Epidermal melanocyte (primary cell): ENCODE measurements around the gene SNAP25.

Experiments used
- DNase-seq: peaks from one replicate; pipeline ENCODE4 v3.0.0; 2011; ENCODE audit warnings: low spot score; ENCODE audit not compliant: insufficient read length

SNAP25 gene

DNA sequence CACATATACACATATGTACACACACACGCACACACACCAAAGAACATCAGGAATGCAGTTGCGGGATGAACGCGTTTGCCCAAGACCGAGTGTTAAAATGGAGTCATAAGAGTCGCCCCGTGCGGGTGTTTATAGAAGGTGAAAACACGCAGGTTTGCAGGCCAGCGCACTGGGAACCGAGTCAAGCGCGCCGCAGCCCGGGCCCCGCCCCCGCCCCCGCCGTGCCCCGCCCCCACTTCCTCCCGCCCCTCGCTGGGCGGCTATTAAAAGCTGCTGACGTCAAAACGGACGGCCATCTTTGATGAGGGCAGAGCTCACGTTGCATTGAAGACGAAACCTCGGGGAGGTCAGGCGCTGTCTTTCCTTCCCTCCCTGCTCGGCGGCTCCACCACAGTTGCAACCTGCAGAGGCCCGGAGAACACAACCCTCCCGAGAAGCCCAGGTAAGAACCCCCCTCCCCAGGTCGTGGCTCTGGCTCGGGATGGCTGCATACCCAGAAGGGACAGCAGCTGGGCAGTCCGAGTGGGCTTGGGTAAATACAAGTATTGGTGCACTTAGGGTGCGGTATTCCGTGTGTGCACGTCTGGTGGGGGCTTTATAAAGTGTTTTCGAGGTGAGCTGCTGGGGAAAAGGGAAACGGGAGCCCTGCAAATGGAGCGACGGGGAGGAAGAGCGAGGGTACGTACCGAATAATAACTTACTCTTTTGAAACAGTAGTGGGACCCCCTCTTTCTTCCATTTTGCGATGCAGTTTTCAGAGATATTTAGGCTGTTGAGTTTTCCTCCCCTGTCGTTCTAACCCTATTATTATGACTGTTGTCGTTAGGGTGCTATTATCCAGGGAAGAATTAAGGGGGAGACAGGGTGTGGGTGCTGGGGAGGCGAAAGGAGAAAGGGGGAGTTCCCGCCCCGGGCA is at the start of gene SNAP25:
Gene SNAP25, plus strand, starts transcription at position 295 of the 916 bp plus-strand sequence. CDS start 56,662 bp downstream, outside the sequence.
- DNase-seq, result no peak

- no peak for DNase-seq
Observed at GRCh38 chr20:10169752-10170151, 48.9 kb upstream of the SNAP25 start.

GRCh38 chr20:10170261-10170660 is 48.4 kb upstream of the SNAP25 start:
- no peak for DNase-seq

DNA sequence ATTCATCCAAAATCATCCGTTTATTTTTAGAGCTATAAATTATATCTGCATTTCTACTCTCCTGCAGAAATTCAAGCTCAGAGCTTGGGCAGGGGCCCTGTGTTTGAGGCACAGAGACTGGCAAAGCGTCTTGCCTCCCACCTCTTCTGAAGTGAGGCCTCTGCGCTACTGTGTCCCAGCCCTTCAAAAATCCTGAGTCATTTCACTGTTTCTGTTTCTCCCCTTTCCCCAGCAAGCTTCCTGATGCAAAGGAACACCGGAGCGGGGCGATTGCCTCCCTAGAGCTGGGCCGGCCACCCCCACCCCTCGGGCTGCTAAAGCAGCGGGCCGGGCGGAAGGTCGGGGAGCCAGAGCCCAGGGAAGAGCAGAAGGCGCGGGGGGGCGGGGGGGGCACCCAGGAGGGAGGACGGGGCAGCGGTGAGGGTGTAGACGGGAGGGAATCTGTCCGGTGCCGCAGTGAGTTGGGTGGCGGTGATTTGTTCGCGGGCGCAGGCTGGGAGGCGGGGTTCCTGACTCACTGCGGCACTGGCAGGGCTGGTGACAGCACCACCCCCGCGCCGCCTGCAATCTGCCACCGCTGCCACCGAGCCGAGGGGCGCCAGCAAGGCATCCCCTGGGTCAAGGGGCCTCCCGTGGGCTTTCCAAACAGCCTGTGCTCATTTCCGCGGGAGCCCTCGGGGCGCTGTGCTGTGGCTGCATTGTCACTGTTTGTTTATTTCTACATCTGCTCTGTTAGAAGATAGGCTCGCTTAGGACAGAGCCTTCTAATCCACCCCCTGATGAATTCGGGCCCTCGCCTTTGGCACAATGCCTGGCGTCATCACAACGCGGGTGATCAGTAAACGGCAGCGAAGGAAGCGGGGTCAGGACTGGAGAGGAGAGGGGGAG is 46.5 kb upstream of the SNAP25 start:
- DNase-seq, result no peak

- no peak for DNase-seq
Observed at GRCh38 chr20:10172998-10173655, 45.5 kb upstream of the SNAP25 start.

DNA sequence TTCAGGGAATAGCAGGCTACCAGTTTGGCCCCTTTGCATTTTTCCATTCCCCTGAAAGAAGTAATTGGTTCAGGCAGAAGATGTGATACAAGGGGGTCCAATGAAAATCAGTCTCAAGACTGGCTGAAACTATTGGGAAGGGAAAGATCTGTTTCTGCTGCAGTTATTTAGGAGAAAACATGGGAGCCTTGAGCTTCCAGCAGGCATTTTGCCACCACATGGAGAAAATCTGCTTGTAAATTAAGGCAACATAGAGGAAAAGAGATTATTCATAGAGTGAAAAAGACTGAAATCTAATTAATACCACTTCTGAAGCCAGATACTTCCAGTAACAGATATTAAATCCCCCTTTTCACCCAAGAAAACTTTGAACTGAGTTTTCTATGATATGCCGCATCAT is 44.2 kb upstream of the SNAP25 start:
- no peak for DNase-seq

- no peak for DNase-seq
Observed at GRCh38 chr20:10177326-10177725, 41.3 kb upstream of the SNAP25 start.

- no peak for DNase-seq
Observed at GRCh38 chr20:10178091-10178490, 40.5 kb upstream of the SNAP25 start.

- no peak for DNase-seq
Observed at GRCh38 chr20:10178727-10179313, 39.8 kb upstream of the SNAP25 start.

DNA sequence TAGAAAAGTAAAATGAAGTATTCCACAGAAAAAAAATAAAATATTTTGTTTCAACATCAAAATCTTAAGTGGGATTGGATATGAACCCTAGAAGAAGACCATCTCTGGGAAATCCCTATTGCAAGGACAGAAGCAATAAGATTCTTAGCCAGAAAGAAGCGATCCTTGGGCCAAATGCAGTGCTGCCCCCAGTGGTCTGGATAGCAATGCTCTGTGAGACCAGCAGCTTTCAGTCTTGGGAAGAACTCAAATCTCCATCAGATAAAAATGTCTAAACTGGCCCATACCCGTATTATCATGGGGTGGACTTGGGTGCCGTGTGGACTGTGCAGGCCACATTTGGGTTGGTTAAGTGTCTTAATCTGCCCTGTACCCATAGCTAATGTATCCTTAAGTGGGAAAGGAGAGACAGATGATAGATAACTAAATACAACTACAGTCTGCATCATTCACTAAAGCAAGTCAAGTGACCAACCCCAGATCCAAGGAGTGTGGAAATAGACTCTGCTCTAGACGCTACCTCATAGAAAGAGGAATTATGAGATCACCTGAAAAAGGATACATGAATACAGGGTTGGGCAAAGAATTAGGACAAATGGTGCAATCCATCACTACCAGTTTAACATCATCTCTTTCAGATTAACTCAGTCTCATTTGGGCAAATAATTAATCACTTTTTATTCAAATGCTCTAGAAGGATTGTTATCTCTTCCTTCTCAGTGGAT is 38.9 kb upstream of the SNAP25 start:
- no peak for DNase-seq

GRCh38 chr20:10180651-10181235 is 37.9 kb upstream of the SNAP25 start:
- no peak for DNase-seq

DNA sequence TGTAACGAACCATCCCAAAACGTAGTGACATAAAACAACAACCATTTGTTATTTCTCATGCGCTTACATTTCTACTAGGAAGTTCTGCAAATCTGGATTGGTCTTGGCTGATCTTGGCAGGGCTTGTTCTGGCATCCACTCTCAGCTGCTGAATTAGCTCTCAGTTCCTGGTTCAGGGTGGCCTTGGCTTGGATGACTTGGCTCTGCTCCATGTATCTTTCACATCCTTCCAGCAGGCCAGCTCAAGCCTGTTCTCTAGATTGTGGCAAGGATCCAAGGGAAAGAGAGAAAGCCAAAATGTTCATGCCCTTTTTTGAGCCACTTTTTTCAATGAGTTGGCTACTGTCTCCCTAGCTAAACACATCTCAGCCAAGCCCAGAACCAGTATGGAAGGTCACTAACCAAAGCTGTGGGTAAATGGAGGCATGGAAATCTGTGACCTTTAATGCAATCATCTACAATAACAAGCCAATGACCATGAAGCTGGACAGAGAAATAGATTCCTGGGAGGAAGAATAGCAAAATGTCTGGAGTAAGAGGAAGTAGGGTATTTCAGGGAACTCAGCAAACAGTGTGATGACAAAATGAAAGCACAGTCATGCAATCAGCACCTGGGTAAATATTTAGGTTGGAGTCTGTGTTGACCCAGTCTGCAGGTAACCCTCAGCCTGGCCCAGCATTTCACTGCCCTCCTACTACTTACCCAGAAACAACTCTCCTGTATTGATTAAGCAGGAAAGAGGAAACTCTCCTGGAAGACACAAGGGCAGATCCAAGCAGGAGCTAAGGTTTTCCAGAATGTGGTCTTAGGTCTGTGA is 32.7 kb upstream of the SNAP25 start:
- DNase-seq, result no peak

DNA sequence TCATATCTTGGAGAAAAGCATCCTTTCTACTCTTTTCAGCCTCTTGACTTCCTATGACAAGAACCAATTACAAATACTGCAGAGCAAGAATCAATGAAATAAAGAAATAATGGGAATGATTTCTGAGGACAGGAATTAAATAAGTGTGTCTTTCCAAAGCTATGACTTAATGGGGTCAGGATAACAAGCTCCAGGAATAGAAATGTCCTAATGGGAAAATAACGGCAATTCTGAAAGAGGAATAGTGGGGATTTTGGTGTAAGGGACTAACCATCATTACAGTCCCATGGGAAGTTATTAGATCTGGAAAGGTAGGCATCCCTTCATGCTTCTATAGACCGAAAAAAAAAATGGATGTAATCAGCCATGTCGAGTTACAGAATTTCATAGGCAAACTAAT is 28.2 kb upstream of the SNAP25 start:
- DNase-seq, result no peak

DNA sequence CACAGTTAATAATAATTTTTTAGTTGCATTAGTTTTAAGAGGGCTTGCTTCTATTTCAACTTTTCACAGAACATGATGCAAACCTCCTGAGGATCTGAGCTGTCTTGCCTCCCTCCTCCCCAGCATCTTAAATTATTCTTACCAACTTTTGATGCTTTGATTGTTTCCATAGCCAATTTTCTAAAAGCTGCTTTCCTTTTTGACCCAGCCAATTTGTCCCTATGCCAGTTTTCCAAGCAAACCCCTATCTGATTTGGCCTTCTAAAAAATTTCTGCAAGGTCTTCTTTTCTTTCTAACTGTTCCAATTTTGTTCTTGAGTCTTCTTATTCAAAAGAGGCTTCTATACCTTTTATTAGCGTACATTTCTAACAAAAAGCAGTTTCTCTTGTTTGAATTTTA is 26.5 kb upstream of the SNAP25 start:
- no peak for DNase-seq

GRCh38 chr20:10194166-10194565 is 24.5 kb upstream of the SNAP25 start:
- DNase-seq, result no peak

- DNase-seq, result no peak
Observed at GRCh38 chr20:10200330-10200729, 18.3 kb upstream of the SNAP25 start.

DNA sequence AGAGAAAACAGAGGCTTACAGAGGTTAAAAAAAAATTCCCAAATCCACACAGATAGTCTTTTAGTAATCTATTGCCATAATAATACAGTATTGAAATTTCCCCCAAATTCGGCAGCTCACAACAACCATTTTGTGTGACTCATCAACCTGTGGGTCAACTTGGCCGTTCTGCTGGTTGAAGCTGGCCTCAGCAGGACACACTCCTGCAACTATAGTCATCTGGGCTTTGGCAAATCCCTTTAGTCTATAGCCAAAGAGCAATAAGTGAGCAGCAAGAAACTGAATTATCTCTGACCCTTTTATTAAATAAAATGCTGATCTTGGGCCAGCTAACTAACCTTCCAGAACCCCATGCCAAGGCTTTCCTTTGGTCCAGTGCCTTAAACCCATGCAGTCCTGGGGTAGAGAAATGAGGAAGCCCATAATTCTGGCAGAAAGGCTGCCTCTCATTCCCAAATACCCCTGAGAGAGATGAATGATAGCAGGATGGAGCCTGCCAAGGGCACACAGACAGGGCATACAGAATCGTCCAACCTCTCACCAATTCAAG is 17.2 kb upstream of the SNAP25 start:
- no peak for DNase-seq

- no peak for DNase-seq
Observed at GRCh38 chr20:10209091-10209490, 9.5 kb upstream of the SNAP25 start.

GRCh38 chr20:10213526-10213925 is 5.1 kb upstream of the SNAP25 start:
- DNase-seq, result no peak
